GM12878 (cell line): ENCODE measurements around the gene SYNGR3. TPM values are rescaled to one million over a fixed set of nuclear protein-coding genes. Genes with fewer than 3 reads are reported as not detected.

ENCODE experiments used
- ASH2L ChIP-seq: fragments of 300-600, 200-600 bp; sonication (generic); IDR thresholded peaks from 2 replicates; pipeline ENCODE4 v1.6.1; 2017; ENCODE audit warnings: low read depth, mild to moderate bottlenecking, borderline replicate concordance
- ATF7 ChIP-seq: fragments of 450-650 bp; IDR thresholded peaks from 2 replicates; pipeline ENCODE4 v1.6.1; 2016; ENCODE audit warnings: low read depth, mild to moderate bottlenecking
- BACH1 ChIP-seq: fragments of 450-650 bp; IDR thresholded peaks from 2 replicates; pipeline ENCODE4 v1.6.1; 2017; ENCODE audit warnings: mild to moderate bottlenecking, borderline replicate concordance
- BCL11A ChIP-seq: IDR thresholded peaks from 2 replicates; pipeline ENCODE4 v1.6.1; 2011; ENCODE audit warnings: low read depth, low read length
- BMI1 ChIP-seq: fragments of 450-650 bp; IDR thresholded peaks from 2 replicates; pipeline ENCODE4 v1.6.1; 2016; ENCODE audit warnings: mild to moderate bottlenecking, moderate library complexity, borderline replicate concordance
- CHD1 ChIP-seq: IDR thresholded peaks from 2 replicates; pipeline ENCODE4 v1.6.1; 2012; ENCODE audit warnings: low read depth, low read length, improper control_type of control experiment
- CREM ChIP-seq: IDR thresholded peaks from 2 replicates; pipeline ENCODE4 v1.6.1; 2014; ENCODE audit warnings: antibody characterized with exemption, low read depth
- MEF2B ChIP-seq: fragments of 450-650 bp; IDR thresholded peaks from 2 replicates; pipeline ENCODE4 v1.6.1; 2018; ENCODE audit warnings: mild to moderate bottlenecking, moderate library complexity; ENCODE audit not compliant: partially characterized antibody, poor library complexity, severe bottlenecking
- POLR2AphosphoS2 ChIP-seq: IDR thresholded peaks from 2 replicates; pipeline ENCODE4 v1.6.1; 2011; ENCODE audit warnings: low read depth, mild to moderate bottlenecking, low read length, improper control_type of control experiment, moderate library complexity
- SMARCA5 ChIP-seq: fragments of 450-650 bp; IDR thresholded peaks from 2 replicates; pipeline ENCODE4 v1.6.1; 2017; ENCODE audit warnings: mild to moderate bottlenecking
- TCF3 ChIP-seq: IDR thresholded peaks from 2 replicates; pipeline ENCODE4 v1.6.1; 2012; ENCODE audit warnings: low read depth, mild to moderate bottlenecking, low read length, borderline replicate concordance; ENCODE audit not compliant: insufficient read depth
- ZNF217 ChIP-seq: fragments of 450-650 bp; IDR thresholded peaks from 2 replicates; pipeline ENCODE4 v1.6.1; 2017; ENCODE audit warnings: antibody characterized with exemption, mild to moderate bottlenecking
- ZNF24 ChIP-seq: fragments of 450-650 bp; IDR thresholded peaks from 2 replicates; pipeline ENCODE4 v1.6.1; 2017; ENCODE audit warnings: antibody characterized with exemption, mild to moderate bottlenecking
- ZNF384 ChIP-seq: IDR thresholded peaks from 2 replicates; pipeline ENCODE4 v1.6.1; 2012; ENCODE audit warnings: low read depth, mild to moderate bottlenecking, low read length, improper control_type of control experiment, borderline replicate concordance
- polyA plus RNA-seq, 11 experiments: library from polyadenylated mRNA; depleted of rRNA in 4 of 11; unstranded in 6 of 11; stranded (reverse) in 5 of 11; fragments of >200 nt; fragmentation: Nextera tagmentation in 4 of 11; fragmentation: Illumina TruSeq in 1 of 11; extraction: Ambion mirVana in 4 of 11; extraction: Trizol in 1 of 11; gene quantifications; 1 replicate in 1 of 11; 2 replicates in 10 of 11; pipeline versions ENCODE4 v1.2.1 to v1.2.3, GENCODE V29; 2011 to 2016; ENCODE audit warnings: inconsistent platforms in 2 of 11, missing spikeins in 2 of 11, low read depth in 1 of 11
- total RNA-seq, 4 experiments: library from RNA; depleted of rRNA in 3 of 4; stranded (reverse); fragments of >200 nt in 3 of 4; fragmentation: Illumina TruSeq in 1 of 4; extraction: Trizol in 1 of 4; gene quantifications; 2 replicates each; pipeline versions ENCODE4 v1.2.1 to v1.2.3, GENCODE V29; 2013 to 2021
- TF ChIP-seq, protein P1 (sequence below): fragments of 450-650 bp; formaldehyde crosslinking; IDR thresholded peaks from 2 replicates; pipeline ENCODE4 v1.4.0; 2020; ENCODE audit warnings: mild to moderate bottlenecking, moderate library complexity
- TF ChIP-seq, protein P2 (sequence below): IDR thresholded peaks from 2 replicates; pipeline ENCODE4 v1.6.1; 2011; ENCODE audit warnings: mild to moderate bottlenecking, low read depth, low read length, moderate library complexity; ENCODE audit not compliant: insufficient replicate concordance
- TF ChIP-seq, protein P3 (sequence below): fragments of 450-650 bp; IDR thresholded peaks from 2 replicates; pipeline ENCODE4 v1.6.1; 2018; ENCODE audit warnings: mild to moderate bottlenecking, low read depth, moderate library complexity; ENCODE audit not compliant: partially characterized antibody
- TF ChIP-seq, protein P4 (sequence below): fragments of 450-650 bp; formaldehyde crosslinking; IDR thresholded peaks from 2 replicates; pipeline ENCODE4 v1.5.0; 2022; ENCODE audit warnings: mild to moderate bottlenecking, missing genetic modification characterization

The SYNGR3 gene
- total and polyA plus RNA-seq, 10 of the 15 experiments (the other 5 are each of a cell fraction or from before 2014, with no cell fraction given), result 1.2 to 18.1 (median 6.6) TPM

DNA sequence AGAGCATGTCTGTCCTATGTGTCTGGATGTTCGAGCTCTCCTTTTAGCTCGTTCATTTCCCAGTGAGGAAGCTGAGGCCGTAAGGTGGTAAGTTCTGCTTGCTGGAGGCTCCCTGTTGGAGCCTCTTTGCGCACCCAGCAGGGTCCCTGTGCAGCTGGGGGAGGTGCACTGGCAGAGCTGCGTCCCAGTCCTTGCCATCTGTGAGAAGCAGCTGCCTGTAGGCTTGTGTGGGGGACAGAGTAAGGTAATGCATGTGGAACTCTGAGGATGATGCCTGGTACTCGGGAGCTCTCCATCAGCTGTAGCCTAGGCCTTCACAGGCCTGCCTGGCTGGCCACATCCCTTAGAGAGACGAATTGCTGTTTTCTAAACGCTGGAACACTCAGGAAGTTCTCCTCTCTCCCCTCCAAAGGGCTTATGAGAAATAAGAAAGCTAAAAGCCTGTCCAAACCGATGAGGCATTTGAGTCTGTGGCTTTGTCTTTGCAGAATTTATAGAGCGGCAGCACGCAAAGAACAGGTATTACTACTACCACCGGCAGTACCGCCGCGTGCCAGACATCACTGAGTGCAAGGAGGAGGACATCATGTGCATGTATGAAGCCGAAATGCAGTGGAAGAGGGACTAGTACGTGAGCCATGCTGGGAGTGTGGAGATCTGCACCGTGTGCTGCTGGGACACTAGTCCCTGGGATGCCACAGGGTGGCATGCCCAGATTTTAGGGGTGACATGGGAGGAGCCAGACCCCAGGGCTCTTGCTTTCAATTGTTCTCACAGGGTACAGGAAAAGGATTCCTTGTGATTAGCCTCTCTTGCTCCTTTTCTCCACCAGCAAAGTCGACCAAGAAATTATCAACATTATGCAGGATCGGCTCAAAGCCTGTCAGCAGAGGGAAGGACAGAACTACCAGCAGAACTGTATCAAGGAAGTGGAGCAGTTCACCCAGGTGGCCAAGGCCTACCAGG is 28.8 kb upstream of the SYNGR3 start (continued):
- TF ChIP-seq, protein P1, sequence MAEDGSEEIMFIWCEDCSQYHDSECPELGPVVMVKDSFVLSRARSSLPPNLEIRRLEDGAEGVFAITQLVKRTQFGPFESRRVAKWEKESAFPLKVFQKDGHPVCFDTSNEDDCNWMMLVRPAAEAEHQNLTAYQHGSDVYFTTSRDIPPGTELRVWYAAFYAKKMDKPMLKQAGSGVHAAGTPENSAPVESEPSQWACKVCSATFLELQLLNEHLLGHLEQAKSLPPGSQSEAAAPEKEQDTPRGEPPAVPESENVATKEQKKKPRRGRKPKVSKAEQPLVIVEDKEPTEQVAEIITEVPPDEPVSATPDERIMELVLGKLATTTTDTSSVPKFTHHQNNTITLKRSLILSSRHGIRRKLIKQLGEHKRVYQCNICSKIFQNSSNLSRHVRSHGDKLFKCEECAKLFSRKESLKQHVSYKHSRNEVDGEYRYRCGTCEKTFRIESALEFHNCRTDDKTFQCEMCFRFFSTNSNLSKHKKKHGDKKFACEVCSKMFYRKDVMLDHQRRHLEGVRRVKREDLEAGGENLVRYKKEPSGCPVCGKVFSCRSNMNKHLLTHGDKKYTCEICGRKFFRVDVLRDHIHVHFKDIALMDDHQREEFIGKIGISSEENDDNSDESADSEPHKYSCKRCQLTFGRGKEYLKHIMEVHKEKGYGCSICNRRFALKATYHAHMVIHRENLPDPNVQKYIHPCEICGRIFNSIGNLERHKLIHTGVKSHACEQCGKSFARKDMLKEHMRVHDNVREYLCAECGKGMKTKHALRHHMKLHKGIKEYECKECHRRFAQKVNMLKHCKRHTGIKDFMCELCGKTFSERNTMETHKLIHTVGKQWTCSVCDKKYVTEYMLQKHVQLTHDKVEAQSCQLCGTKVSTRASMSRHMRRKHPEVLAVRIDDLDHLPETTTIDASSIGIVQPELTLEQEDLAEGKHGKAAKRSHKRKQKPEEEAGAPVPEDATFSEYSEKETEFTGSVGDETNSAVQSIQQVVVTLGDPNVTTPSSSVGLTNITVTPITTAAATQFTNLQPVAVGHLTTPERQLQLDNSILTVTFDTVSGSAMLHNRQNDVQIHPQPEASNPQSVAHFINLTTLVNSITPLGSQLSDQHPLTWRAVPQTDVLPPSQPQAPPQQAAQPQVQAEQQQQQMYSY (CRISPR knock-in tag), result no peak
- TF ChIP-seq, protein P2, sequence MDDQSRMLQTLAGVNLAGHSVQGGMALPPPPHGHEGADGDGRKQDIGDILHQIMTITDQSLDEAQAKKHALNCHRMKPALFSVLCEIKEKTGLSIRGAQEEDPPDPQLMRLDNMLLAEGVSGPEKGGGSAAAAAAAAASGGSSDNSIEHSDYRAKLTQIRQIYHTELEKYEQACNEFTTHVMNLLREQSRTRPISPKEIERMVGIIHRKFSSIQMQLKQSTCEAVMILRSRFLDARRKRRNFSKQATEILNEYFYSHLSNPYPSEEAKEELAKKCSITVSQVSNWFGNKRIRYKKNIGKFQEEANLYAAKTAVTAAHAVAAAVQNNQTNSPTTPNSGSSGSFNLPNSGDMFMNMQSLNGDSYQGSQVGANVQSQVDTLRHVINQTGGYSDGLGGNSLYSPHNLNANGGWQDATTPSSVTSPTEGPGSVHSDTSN, result peak; percentile 10
- TF ChIP-seq ZNF24, result no peak
- no peak for TF ChIP-seq ZNF217
- TF ChIP-seq SMARCA5, result no peak
- TF ChIP-seq POLR2AphosphoS2, result peak; percentile 93
- TF ChIP-seq BCL11A, result peak; percentile 7; the same call in 1 of the 2 replicates
- TF ChIP-seq BMI1, result no peak
- peak; percentile 39; the same call in 1 of the 2 replicates for TF ChIP-seq TCF3
- TF ChIP-seq ASH2L, result no peak
- no peak for TF ChIP-seq ATF7
- no peak for TF ChIP-seq CREM
- TF ChIP-seq, protein P3, sequence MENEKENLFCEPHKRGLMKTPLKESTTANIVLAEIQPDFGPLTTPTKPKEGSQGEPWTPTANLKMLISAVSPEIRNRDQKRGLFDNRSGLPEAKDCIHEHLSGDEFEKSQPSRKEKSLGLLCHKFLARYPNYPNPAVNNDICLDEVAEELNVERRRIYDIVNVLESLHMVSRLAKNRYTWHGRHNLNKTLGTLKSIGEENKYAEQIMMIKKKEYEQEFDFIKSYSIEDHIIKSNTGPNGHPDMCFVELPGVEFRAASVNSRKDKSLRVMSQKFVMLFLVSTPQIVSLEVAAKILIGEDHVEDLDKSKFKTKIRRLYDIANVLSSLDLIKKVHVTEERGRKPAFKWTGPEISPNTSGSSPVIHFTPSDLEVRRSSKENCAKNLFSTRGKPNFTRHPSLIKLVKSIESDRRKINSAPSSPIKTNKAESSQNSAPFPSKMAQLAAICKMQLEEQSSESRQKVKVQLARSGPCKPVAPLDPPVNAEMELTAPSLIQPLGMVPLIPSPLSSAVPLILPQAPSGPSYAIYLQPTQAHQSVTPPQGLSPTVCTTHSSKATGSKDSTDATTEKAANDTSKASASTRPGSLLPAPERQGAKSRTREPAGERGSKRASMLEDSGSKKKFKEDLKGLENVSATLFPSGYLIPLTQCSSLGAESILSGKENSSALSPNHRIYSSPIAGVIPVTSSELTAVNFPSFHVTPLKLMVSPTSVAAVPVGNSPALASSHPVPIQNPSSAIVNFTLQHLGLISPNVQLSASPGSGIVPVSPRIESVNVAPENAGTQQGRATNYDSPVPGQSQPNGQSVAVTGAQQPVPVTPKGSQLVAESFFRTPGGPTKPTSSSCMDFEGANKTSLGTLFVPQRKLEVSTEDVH, result peak; percentile 34
- peak; percentile 73 for TF ChIP-seq BACH1
- no peak for TF ChIP-seq ZNF384
- no peak for TF ChIP-seq MEF2B
- TF ChIP-seq, protein P4, sequence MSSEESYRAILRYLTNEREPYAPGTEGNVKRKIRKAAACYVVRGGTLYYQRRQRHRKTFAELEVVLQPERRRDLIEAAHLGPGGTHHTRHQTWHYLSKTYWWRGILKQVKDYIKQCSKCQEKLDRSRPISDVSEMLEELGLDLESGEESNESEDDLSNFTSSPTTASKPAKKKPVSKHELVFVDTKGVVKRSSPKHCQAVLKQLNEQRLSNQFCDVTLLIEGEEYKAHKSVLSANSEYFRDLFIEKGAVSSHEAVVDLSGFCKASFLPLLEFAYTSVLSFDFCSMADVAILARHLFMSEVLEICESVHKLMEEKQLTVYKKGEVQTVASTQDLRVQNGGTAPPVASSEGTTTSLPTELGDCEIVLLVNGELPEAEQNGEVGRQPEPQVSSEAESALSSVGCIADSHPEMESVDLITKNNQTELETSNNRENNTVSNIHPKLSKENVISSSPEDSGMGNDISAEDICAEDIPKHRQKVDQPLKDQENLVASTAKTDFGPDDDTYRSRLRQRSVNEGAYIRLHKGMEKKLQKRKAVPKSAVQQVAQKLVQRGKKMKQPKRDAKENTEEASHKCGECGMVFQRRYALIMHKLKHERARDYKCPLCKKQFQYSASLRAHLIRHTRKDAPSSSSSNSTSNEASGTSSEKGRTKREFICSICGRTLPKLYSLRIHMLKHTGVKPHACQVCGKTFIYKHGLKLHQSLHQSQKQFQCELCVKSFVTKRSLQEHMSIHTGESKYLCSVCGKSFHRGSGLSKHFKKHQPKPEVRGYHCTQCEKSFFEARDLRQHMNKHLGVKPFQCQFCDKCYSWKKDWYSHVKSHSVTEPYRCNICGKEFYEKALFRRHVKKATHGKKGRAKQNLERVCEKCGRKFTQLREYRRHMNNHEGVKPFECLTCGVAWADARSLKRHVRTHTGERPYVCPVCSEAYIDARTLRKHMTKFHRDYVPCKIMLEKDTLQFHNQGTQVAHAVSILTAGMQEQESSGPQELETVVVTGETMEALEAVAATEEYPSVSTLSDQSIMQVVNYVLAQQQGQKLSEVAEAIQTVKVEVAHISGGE, result no peak
- no peak for TF ChIP-seq CHD1
